ENCODE measurements around the gene PRMT3. TPM values are rescaled to one million over a fixed set of nuclear protein-coding genes. Genes with fewer than 3 reads are reported as not detected.

The PRMT3 gene
- total RNA-seq, 1 experiment from 2014 or later, result 23.6 TPM

GRCh38 chr11:20530942-20531703 lies 143.6 kb downstream of the PRMT3 start:
- BruUV-seq (replicated peaks), result no TSS peak
- no peak overlapping the region for H3K27ac ChIP-seq
- H4K20me1 ChIP-seq (ENCODE audit: insufficient read depth), result no peaks in the 10 kb centered on the region
- CTCF ChIA-PET, result no interaction called here
- no peaks in the 10 kb centered on the region for H3K9me2 ChIP-seq (ENCODE audit: insufficient read depth)
- intact Hi-C loops (cut with micrococcal nuclease; ENCODE audit: unreplicated experiment), result no loop called here
- no peak for DNase-seq
- H3F3A ChIP-seq (ENCODE audit: insufficient read depth, low read depth), result no peaks in the 10 kb centered on the region
- no peaks in the 10 kb centered on the region for H3K36me3 ChIP-seq (ENCODE audit: low read depth)
- no peak overlapping the region for H3K4me3 ChIP-seq
- H3K4me2 ChIP-seq, result no peak overlapping the region
- H2AFZ ChIP-seq, result no peak overlapping the region
- H3K4me1 ChIP-seq (replicated peaks; ENCODE audit: insufficient read depth), result no peaks in the 10 kb centered on the region
- H3K9me3 ChIP-seq (ENCODE audit: insufficient read depth, low read depth), result no peaks in the 10 kb centered on the region
- TF ChIP-seq EZH2 (IDR thresholded peaks at IDR 0.05; ENCODE audit: low read depth) (no peak), CTCF (conservative IDR thresholded peaks at IDR 0.05) (no peak)
- POLR2A ChIA-PET (ENCODE audit: unreplicated experiment), result no interaction called here
- H3K27me3 ChIP-seq (ENCODE audit: insufficient read depth, low read depth), result peaks cover 18% of the 10 kb centered on the region
- no peaks in the 10 kb centered on the region for H3K79me2 ChIP-seq (ENCODE audit: low read depth)

- Histone ChIP-seq H3K36me3 (ENCODE audit: low read depth) (no peaks in the 10 kb centered on the region), H3K4me1 (replicated peaks; ENCODE audit: insufficient read depth) (no peaks in the 10 kb centered on the region), H2AFZ (no peak overlapping the region), H3K27ac (no peak overlapping the region), H3K9me2 (ENCODE audit: insufficient read depth) (no peaks in the 10 kb centered on the region), H3K9me3 (ENCODE audit: insufficient read depth, low read depth) (no peaks in the 10 kb centered on the region), H3K27me3 (ENCODE audit: insufficient read depth, low read depth) (peaks cover 20% of the 10 kb centered on the region), H4K20me1 (ENCODE audit: insufficient read depth) (no peaks in the 10 kb centered on the region), H3F3A (ENCODE audit: insufficient read depth, low read depth) (no peaks in the 10 kb centered on the region), H3K79me2 (ENCODE audit: low read depth) (no peaks in the 10 kb centered on the region), H3K4me2 (no peak overlapping the region), H3K4me3 (no peak overlapping the region)
- no peak for TF ChIP-seq EZH2 (IDR thresholded peaks at IDR 0.05; ENCODE audit: low read depth)
- TF ChIP-seq CTCF (conservative IDR thresholded peaks at IDR 0.05), result no peak
- BruUV-seq (replicated peaks), result no TSS peak
- intact Hi-C loops (cut with micrococcal nuclease; ENCODE audit: unreplicated experiment), result no loop called here
- no peak for DNase-seq
- POLR2A ChIA-PET (ENCODE audit: unreplicated experiment), result no interaction called here
- CTCF ChIA-PET, result no interaction called here
Measured at GRCh38 chr11:20535271-20535881, 147.9 kb downstream of the PRMT3 start.

GRCh38 chr11:20536365-20536764 lies 148.8 kb downstream of the PRMT3 start:
- intact Hi-C loops (cut with micrococcal nuclease; ENCODE audit: unreplicated experiment), result no loop called here
- POLR2A ChIA-PET (ENCODE audit: unreplicated experiment), result no interaction called here
- BruUV-seq (replicated peaks), result no TSS peak

More at GRCh38 chr11:20536365-20536764, 148.8 kb downstream of the PRMT3 start:
- DNase-seq, result no peak
- no peaks in the 10 kb centered on the region for H3F3A ChIP-seq (ENCODE audit: insufficient read depth, low read depth)
- H3K27ac ChIP-seq, result no peak overlapping the region
- no peaks in the 10 kb centered on the region for H3K79me2 ChIP-seq (ENCODE audit: low read depth)
- H3K4me2 ChIP-seq, result no peak overlapping the region
- CTCF ChIA-PET, result no interaction called here
- peaks cover 21% of the 10 kb centered on the region for H3K27me3 ChIP-seq (ENCODE audit: insufficient read depth, low read depth)
- H4K20me1 ChIP-seq (ENCODE audit: insufficient read depth), result no peaks in the 10 kb centered on the region
- H3K9me2 ChIP-seq (ENCODE audit: insufficient read depth), result no peaks in the 10 kb centered on the region
- H3K4me1 ChIP-seq (replicated peaks; ENCODE audit: insufficient read depth), result no peaks in the 10 kb centered on the region
- TF ChIP-seq CTCF (conservative IDR thresholded peaks at IDR 0.05) (no peak), EZH2 (IDR thresholded peaks at IDR 0.05; ENCODE audit: low read depth) (no peak)
- H3K9me3 ChIP-seq (ENCODE audit: insufficient read depth, low read depth), result no peaks in the 10 kb centered on the region
- H3K4me3 ChIP-seq, result no peak overlapping the region
- H2AFZ ChIP-seq, result no peak overlapping the region
- H3K36me3 ChIP-seq (ENCODE audit: low read depth), result no peaks in the 10 kb centered on the region

Data from PC-9 (cell line).